ENCODE data around the gene PLEKHA1. TPM values are rescaled to one million over a fixed set of nuclear protein-coding genes. Genes with fewer than 3 reads are reported as not detected.

The PLEKHA1 gene
- total RNA-seq, 1 donor from 2014 or later = 23.5 TPM

DNA sequence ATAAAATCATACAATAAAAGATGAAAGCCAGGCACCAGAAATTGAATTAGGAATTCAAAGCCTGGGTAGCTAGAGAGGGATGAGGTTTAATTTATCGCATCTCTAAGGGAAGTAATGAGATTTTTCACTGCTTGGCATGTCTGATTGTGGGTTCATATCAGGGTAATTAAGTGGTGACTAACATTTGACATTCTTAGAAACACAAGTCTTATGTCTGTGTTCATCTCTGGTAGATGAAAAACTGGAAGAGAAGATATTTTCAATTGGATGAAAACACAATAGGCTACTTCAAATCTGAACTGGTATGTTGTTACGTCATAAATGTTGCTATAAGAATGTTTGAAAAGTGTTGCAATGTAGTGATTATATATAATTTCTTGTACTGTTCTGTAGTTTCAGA lies 43.2 kb downstream of the PLEKHA1 start:
- Histone ChIP-seq H3K9ac (ENCODE audit: low read depth in 1 of 3, low read length in 3 of 3) (no peak overlapping the region), H3K27ac (ENCODE audit: low read depth, low read length) (no peak overlapping the region), H3K27me3 (ENCODE audit: control insufficient read depth in 3 of 3, insufficient read depth in 3 of 3, low read length in 3 of 3) (no peaks in the 10 kb centered on the region), H3K9me3 (ENCODE audit: control insufficient read depth in 3 of 3, low read length in 3 of 3) (no peaks in the 10 kb centered on the region), H3K36me3 (ENCODE audit: control insufficient read depth in 3 of 3, insufficient read depth in 3 of 3, low read length in 3 of 3) (peaks cover 8 to 19% (median 16%) of the 10 kb centered on the region in 3 donors), H3K4me3 (ENCODE audit: low read length in 3 of 3) (no peak overlapping the region), H3K4me1 (ENCODE audit: control insufficient read depth in 3 of 3, insufficient read depth in 3 of 3, low read length in 3 of 3) (no peaks in the 10 kb centered on the region)

GRCh38 chr10:122419016-122419415 lies 44.5 kb downstream of the PLEKHA1 start:
- Histone ChIP-seq H3K27me3 (ENCODE audit: control insufficient read depth in 3 of 3, insufficient read depth in 3 of 3, low read length in 3 of 3) (no peaks in the 10 kb centered on the region), H3K4me3 (ENCODE audit: low read length in 3 of 3) (no peak overlapping the region), H3K36me3 (ENCODE audit: control insufficient read depth in 3 of 3, insufficient read depth in 3 of 3, low read length in 3 of 3) (peaks cover 8 to 20% (median 19%) of the 10 kb centered on the region in 3 donors), H3K27ac (ENCODE audit: low read depth, low read length) (no peak overlapping the region), H3K4me1 (ENCODE audit: control insufficient read depth in 3 of 3, insufficient read depth in 3 of 3, low read length in 3 of 3) (no peaks in the 10 kb centered on the region), H3K9me3 (ENCODE audit: control insufficient read depth in 3 of 3, low read length in 3 of 3) (no peaks in the 10 kb centered on the region), H3K9ac (ENCODE audit: low read depth in 1 of 3, low read length in 3 of 3) (no peak overlapping the region)

DNA sequence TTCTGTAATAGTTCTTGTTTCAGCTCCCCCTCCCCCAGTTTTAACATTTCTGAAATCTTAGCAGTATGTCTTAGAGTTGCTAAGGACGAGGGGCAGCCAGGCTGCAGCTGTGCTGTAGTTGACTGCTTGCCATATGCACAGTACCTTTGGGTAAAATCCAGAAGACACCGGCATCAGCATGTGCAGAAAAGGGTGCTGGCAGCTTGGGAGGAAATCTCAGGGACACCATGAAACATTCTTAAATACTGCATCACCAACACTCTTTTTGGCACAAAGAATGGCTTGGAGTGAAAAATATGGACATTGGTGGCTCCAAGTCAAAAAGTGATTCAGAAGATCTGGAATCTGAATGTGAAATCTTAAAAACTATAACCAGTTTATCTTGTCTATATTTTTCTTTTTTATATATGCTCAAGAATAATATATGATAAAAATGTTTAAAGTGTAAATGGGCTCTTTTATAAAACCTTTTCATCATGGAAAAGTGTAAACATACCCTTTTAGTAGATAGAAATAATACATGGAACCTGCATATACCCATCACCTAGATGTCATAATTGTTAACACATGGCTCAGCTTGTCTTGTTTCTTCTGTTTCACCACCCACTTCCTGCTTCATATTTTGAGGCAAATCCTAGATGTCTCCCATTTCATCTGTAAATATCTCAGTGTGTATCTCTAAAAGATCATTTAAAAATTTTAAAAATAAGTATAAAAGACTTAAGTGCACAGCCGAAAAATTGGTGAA lies 45.5 kb downstream of the PLEKHA1 start:
- H3K4me3 ChIP-seq (ENCODE audit: low read length in 3 of 3) = no peak overlapping the region
- peak overlapping the region in 1 of 3 donors; percentile 45 for H3K9ac ChIP-seq (ENCODE audit: low read depth in 1 of 3, low read length in 3 of 3)
- H3K4me1 ChIP-seq (ENCODE audit: control insufficient read depth in 3 of 3, insufficient read depth in 3 of 3, low read length in 3 of 3) = no peaks in the 10 kb centered on the region
- no peaks in the 10 kb centered on the region for H3K9me3 ChIP-seq (ENCODE audit: control insufficient read depth in 3 of 3, low read length in 3 of 3)
- no peaks in the 10 kb centered on the region for H3K27me3 ChIP-seq (ENCODE audit: control insufficient read depth in 3 of 3, insufficient read depth in 3 of 3, low read length in 3 of 3)
- no peak overlapping the region for H3K27ac ChIP-seq (ENCODE audit: low read depth, low read length)
- peaks cover 8 to 26% (median 15%) of the 10 kb centered on the region in 3 donors for H3K36me3 ChIP-seq (ENCODE audit: control insufficient read depth in 3 of 3, insufficient read depth in 3 of 3, low read length in 3 of 3)

DNA sequence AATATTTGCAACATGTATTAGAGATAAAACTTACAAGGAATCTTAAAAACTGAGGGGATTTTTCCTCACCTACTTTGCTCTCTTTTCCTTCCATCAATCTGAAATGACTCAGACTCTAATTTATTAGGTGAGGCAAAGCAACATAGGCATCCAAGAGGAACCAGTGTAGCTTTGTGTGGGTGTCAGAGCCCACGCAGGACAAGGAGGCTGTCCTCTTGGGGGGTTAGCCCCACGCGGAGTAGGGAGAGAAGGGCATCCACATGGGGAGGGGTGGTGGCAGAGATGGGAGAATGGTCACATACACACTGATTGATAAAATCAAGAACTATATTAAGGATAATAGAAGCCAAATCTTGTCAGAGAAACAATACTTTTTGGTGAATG lies 46.1 kb downstream of the PLEKHA1 start:
- Histone ChIP-seq H3K27ac (ENCODE audit: low read depth, low read length) (no peak overlapping the region), H3K36me3 (ENCODE audit: control insufficient read depth in 3 of 3, insufficient read depth in 3 of 3, low read length in 3 of 3) (peaks cover 8 to 23% (median 14%) of the 10 kb centered on the region in 3 donors), H3K4me1 (ENCODE audit: control insufficient read depth in 3 of 3, insufficient read depth in 3 of 3, low read length in 3 of 3) (no peaks in the 10 kb centered on the region)

DNA sequence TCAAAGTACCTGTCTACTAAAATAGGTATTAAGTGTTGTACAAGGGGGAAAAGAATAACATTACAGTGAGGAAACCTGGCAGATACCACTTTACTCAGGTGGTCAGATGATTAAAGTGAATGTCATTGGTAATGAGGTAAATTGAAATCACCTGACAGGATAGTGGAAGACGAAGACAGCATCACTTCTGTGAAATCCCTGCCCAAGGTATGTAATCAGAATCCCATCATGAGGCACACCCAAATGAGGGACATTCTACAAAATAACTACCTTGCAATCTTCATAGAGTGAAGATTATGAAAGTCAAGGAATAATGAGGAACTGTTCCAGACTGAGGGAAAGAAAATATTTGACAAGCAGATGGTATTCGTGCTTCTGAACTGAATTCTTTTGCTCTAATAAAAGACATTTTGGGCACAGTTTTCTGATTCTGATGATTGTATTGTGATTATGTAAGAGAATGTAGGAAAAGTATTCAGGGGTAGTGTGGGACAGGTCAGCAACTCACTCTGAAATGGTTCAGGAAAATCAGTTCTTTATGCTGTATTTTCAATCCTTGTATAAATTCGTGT lies 46.6 kb downstream of the PLEKHA1 start:
- H3K4me3 ChIP-seq (ENCODE audit: low read length in 3 of 3) = no peak overlapping the region
- no peaks in the 10 kb centered on the region for H3K27me3 ChIP-seq (ENCODE audit: control insufficient read depth in 3 of 3, insufficient read depth in 3 of 3, low read length in 3 of 3)
- H3K4me1 ChIP-seq (ENCODE audit: control insufficient read depth in 3 of 3, insufficient read depth in 3 of 3, low read length in 3 of 3) = no peaks in the 10 kb centered on the region
- no peaks in the 10 kb centered on the region for H3K9me3 ChIP-seq (ENCODE audit: control insufficient read depth in 3 of 3, low read length in 3 of 3)
- H3K27ac ChIP-seq (ENCODE audit: low read depth, low read length) = no peak overlapping the region
- peaks cover 7 to 17% (median 14%) of the 10 kb centered on the region in 3 donors for H3K36me3 ChIP-seq (ENCODE audit: control insufficient read depth in 3 of 3, insufficient read depth in 3 of 3, low read length in 3 of 3)
- no peak overlapping the region for H3K9ac ChIP-seq (ENCODE audit: low read depth in 1 of 3, low read length in 3 of 3)

More for the DNA sequence above, 46.1 kb downstream of the PLEKHA1 start:
- Histone ChIP-seq H3K9me3 (ENCODE audit: control insufficient read depth in 3 of 3, low read length in 3 of 3) (no peaks in the 10 kb centered on the region), H3K9ac (ENCODE audit: low read depth in 1 of 3, low read length in 3 of 3) (no peak overlapping the region), H3K27me3 (ENCODE audit: control insufficient read depth in 3 of 3, insufficient read depth in 3 of 3, low read length in 3 of 3) (no peaks in the 10 kb centered on the region), H3K4me3 (ENCODE audit: low read length in 3 of 3) (no peak overlapping the region)

DNA sequence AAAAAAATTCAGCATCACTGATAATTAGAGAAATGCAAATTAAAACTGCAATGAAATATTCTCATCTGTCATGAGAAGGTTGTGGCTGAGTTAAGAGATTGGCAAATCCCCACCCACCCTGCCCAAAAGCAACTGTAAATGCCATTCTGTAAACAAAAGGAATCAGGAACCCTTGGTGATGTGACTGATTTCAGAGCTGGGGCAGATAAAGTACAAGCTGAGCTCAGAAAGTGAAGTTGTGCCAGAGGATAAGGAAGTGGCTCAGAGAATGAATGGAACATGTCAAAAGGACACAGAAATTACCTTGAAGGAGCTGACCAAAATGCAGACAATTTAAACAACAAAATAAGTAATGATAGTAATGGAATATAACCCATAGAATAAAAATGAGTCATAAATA lies 47.2 kb downstream of the PLEKHA1 start:
- peaks cover 6 to 15% (median 14%) of the 10 kb centered on the region in 3 donors for H3K36me3 ChIP-seq (ENCODE audit: control insufficient read depth in 3 of 3, insufficient read depth in 3 of 3, low read length in 3 of 3)
- H3K4me3 ChIP-seq (ENCODE audit: low read length in 3 of 3) = no peak overlapping the region
- no peaks in the 10 kb centered on the region for H3K27me3 ChIP-seq (ENCODE audit: control insufficient read depth in 3 of 3, insufficient read depth in 3 of 3, low read length in 3 of 3)
- H3K4me1 ChIP-seq (ENCODE audit: control insufficient read depth in 3 of 3, insufficient read depth in 3 of 3, low read length in 3 of 3) = no peaks in the 10 kb centered on the region
- H3K9me3 ChIP-seq (ENCODE audit: control insufficient read depth in 3 of 3, low read length in 3 of 3) = no peaks in the 10 kb centered on the region
- H3K9ac ChIP-seq (ENCODE audit: low read depth in 1 of 3, low read length in 3 of 3) = no peak overlapping the region
- no peak overlapping the region for H3K27ac ChIP-seq (ENCODE audit: low read depth, low read length)

DNA sequence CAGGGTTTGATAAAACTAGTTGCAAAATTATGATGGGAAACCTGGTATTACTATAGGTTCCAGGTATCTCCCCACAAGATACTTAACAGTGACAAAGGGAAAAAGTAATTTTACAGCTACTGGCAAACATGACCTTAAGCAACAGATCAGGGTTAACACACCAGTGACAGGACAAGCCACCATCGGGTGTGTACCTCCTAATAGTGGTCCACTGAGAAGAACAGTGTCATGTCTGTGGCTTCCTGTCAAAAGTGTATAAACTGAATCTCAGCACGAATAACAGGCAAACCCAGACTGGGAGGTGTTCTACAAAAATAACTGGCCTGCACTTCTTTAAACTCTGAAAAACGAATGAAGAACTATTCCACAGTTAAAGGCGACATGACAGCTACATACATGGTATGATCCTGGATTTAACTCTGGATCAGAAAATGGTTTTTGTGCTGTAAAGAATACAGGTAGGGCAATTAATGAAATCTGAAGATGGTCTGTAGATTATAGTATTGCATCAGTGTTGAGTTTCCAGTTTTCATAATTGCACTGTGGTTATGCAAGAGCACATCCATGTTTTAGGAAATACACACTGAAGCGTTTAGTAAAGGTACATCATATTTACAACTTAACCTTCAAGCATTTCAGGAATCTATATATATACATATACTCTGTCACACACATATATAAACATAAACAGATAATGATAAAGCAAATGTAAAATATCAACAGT lies 47.9 kb downstream of the PLEKHA1 start:
- no peak overlapping the region for H3K27ac ChIP-seq (ENCODE audit: low read depth, low read length)
- H3K36me3 ChIP-seq (ENCODE audit: control insufficient read depth in 3 of 3, insufficient read depth in 3 of 3, low read length in 3 of 3) = peaks cover 6 to 22% (median 16%) of the 10 kb centered on the region in 3 donors
- H3K4me3 ChIP-seq (ENCODE audit: low read length in 3 of 3) = no peak overlapping the region
- no peaks in the 10 kb centered on the region for H3K9me3 ChIP-seq (ENCODE audit: control insufficient read depth in 3 of 3, low read length in 3 of 3)
- no peaks in the 10 kb centered on the region for H3K27me3 ChIP-seq (ENCODE audit: control insufficient read depth in 3 of 3, insufficient read depth in 3 of 3, low read length in 3 of 3)
- no peaks in the 10 kb centered on the region for H3K4me1 ChIP-seq (ENCODE audit: control insufficient read depth in 3 of 3, insufficient read depth in 3 of 3, low read length in 3 of 3)
- H3K9ac ChIP-seq (ENCODE audit: low read depth in 1 of 3, low read length in 3 of 3) = no peak overlapping the region

DNA sequence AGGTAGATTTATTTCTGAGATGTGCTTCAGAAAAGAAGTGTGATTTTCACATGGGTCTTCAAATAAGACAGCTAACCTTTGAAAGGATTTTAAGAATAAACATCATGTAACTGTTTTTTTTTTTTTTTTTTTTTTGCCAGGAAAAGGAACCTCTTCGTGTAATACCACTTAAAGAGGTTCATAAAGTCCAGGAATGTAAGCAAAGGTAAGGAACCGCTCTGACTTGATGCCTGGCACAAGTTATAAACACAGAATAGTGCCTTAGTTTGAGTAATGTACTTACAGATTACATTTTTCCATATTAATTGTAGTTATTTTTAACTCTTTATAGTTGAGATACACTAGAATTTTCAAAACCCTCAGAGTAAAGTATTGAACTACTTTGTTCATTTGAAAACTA lies 49.6 kb downstream of the PLEKHA1 start:
- H3K9me3 ChIP-seq (ENCODE audit: control insufficient read depth in 3 of 3, low read length in 3 of 3) = no peaks in the 10 kb centered on the region
- no peak overlapping the region for H3K9ac ChIP-seq (ENCODE audit: low read depth in 1 of 3, low read length in 3 of 3)
- peaks cover 6 to 23% (median 20%) of the 10 kb centered on the region in 3 donors for H3K36me3 ChIP-seq (ENCODE audit: control insufficient read depth in 3 of 3, insufficient read depth in 3 of 3, low read length in 3 of 3)
- H3K4me1 ChIP-seq (ENCODE audit: control insufficient read depth in 3 of 3, insufficient read depth in 3 of 3, low read length in 3 of 3) = no peaks in the 10 kb centered on the region
- H3K27me3 ChIP-seq (ENCODE audit: control insufficient read depth in 3 of 3, insufficient read depth in 3 of 3, low read length in 3 of 3) = no peaks in the 10 kb centered on the region
- no peak overlapping the region for H3K4me3 ChIP-seq (ENCODE audit: low read length in 3 of 3)
- H3K27ac ChIP-seq (ENCODE audit: low read depth, low read length) = no peak overlapping the region

DNA sequence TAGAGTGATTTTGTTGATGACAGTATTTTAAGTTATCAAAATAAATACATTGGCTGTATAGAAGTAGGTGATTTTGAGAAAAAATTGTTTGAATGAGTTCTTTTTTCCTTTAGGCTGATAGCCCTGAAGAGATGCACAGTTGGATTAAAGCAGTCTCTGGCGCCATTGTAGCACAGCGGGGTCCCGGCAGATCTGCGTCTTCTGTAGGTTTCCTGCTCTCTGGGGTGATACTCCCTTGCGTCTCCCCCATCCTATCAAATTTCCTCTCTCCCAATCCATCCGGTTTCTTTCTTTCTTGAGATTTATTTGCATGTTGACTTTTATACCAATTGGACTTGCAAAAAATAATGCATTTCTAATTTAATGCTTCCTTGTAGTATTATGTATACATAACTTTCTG lies 52.3 kb downstream of the PLEKHA1 start:
- Histone ChIP-seq H3K9me3 (ENCODE audit: control insufficient read depth in 3 of 3, low read length in 3 of 3) (no peaks in the 10 kb centered on the region), H3K9ac (ENCODE audit: low read depth in 1 of 3, low read length in 3 of 3) (no peak overlapping the region), H3K27ac (ENCODE audit: low read depth, low read length) (no peak overlapping the region), H3K36me3 (ENCODE audit: control insufficient read depth in 3 of 3, insufficient read depth in 3 of 3, low read length in 3 of 3) (peaks cover 10 to 31% (median 25%) of the 10 kb centered on the region in 3 donors), H3K4me1 (ENCODE audit: control insufficient read depth in 3 of 3, insufficient read depth in 3 of 3, low read length in 3 of 3) (no peaks in the 10 kb centered on the region), H3K27me3 (ENCODE audit: control insufficient read depth in 3 of 3, insufficient read depth in 3 of 3, low read length in 3 of 3) (no peaks in the 10 kb centered on the region), H3K4me3 (ENCODE audit: low read length in 3 of 3) (no peak overlapping the region)

DNA sequence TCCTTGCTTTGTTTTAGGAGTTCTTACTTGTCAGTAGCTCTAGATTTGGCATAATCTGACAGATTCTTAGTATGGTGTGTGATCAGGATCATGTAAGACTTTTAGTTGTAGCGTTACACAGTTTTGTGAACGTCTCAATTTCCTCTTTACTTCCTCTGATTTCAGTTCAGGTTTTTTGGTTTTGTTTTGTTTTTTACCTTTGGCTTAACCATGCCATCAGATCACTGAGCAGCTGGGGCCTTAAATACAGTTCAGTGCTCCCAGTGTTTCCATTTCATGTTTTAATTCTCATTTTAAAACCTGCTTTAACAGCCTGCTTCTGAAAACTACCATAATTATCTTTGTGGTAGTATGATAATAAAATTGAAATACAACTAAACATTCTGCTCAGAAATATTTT lies 52.8 kb downstream of the PLEKHA1 start:
- Histone ChIP-seq H3K27ac (ENCODE audit: low read depth, low read length) (no peak overlapping the region), H3K36me3 (ENCODE audit: control insufficient read depth in 3 of 3, insufficient read depth in 3 of 3, low read length in 3 of 3) (peaks cover 10 to 31% (median 24%) of the 10 kb centered on the region in 3 donors), H3K9me3 (ENCODE audit: control insufficient read depth in 3 of 3, low read length in 3 of 3) (no peaks in the 10 kb centered on the region), H3K9ac (ENCODE audit: low read depth in 1 of 3, low read length in 3 of 3) (no peak overlapping the region), H3K4me3 (ENCODE audit: low read length in 3 of 3) (no peak overlapping the region), H3K27me3 (ENCODE audit: control insufficient read depth in 3 of 3, insufficient read depth in 3 of 3, low read length in 3 of 3) (no peaks in the 10 kb centered on the region), H3K4me1 (ENCODE audit: control insufficient read depth in 3 of 3, insufficient read depth in 3 of 3, low read length in 3 of 3) (no peaks in the 10 kb centered on the region)
